ACC112 (cell line): Measurements from ENCODE around the gene BID.
"Not testable (repeated sequence)": the region's sequence is repeated elsewhere in the genome, so short reads cannot be mapped to it uniquely, and the experiment has no call there.

Experiments used
- H2AFZ ChIP-seq: fragments of 200-600 bp; sonication (generic); one replicate; pipeline ENCODE4 v1.6.0; 2017; ENCODE audit warnings: antibody characterized with exemption, low read length; ENCODE audit not compliant: unreplicated experiment
- H3K27ac ChIP-seq: fragments of 200-600 bp; sonication (generic); 2 replicates; pipeline ENCODE4 v1.5.1; 2014; ENCODE audit warnings: low read depth, mild to moderate bottlenecking, antibody characterized with exemption, low read length, moderate library complexity
- H3K27me3 ChIP-seq: fragments of 200-600 bp; sonication (generic); 2 replicates; pipeline ENCODE4 v1.6.1; 2014; ENCODE audit warnings: mild to moderate bottlenecking, antibody characterized with exemption, low read length, moderate library complexity, mixed read lengths; ENCODE audit not compliant: insufficient read depth
- H3K36me3 ChIP-seq: fragments of 200-600 bp; sonication (generic); 2 replicates; pipeline ENCODE4 v1.6.1; 2016; ENCODE audit warnings: mild to moderate bottlenecking, antibody characterized with exemption, low read length, moderate library complexity, mixed read lengths; ENCODE audit not compliant: insufficient read depth
- H3K4me1 ChIP-seq: fragments of 200-600 bp; sonication (generic); one replicate; pipeline ENCODE4 v1.6.1; 2016; ENCODE audit warnings: low read length, mixed read lengths; ENCODE audit not compliant: insufficient read depth, unreplicated experiment, control insufficient read depth
- H3K4me3 ChIP-seq: fragments of 200-600 bp; sonication (generic); 2 replicates; pipeline ENCODE4 v1.5.1; 2014; ENCODE audit warnings: mild to moderate bottlenecking, low read depth, low read length
- H3K79me2 ChIP-seq: fragments of 200-600 bp; sonication (generic); one replicate; pipeline ENCODE4 v1.6.0; 2016; ENCODE audit warnings: low read length; ENCODE audit not compliant: control insufficient read depth, unreplicated experiment, insufficient read depth

BID gene

GRCh38 chr22:17697196-17697595 lies 77.1 kb downstream of the BID start:
- not testable (repeated sequence) for H3K4me3 ChIP-seq, H2AFZ ChIP-seq, H3K79me2 ChIP-seq, H3K36me3 ChIP-seq, H3K27me3 ChIP-seq, H3K27ac ChIP-seq
- H3K4me1 ChIP-seq, result peaks cover 11% of the 10 kb centered on the region

GRCh38 chr22:17695986-17696385 lies 78.3 kb downstream of the BID start:
- Histone ChIP-seq H3K4me3 (no peak overlapping the region), H2AFZ (no peak overlapping the region), H3K27ac (no peak overlapping the region), H3K4me1 (peaks cover 11% of the 10 kb centered on the region), H3K27me3 (no peaks in the 10 kb centered on the region), H3K79me2 (no peaks in the 10 kb centered on the region), H3K36me3 (no peaks in the 10 kb centered on the region)

- Histone ChIP-seq H2AFZ (no peak overlapping the region), H3K27me3 (no peaks in the 10 kb centered on the region), H3K36me3 (no peaks in the 10 kb centered on the region), H3K79me2 (no peaks in the 10 kb centered on the region), H3K4me1 (peaks cover 6% of the 10 kb centered on the region), H3K4me3 (no peak overlapping the region), H3K27ac (no peak overlapping the region)
Measured at GRCh38 chr22:17694752-17695151, 79.5 kb downstream of the BID start.

GRCh38 chr22:17694193-17694592 lies 80.1 kb downstream of the BID start:
- H3K27me3 ChIP-seq, result no peaks in the 10 kb centered on the region
- H3K79me2 ChIP-seq, result no peaks in the 10 kb centered on the region
- no peak overlapping the region for H3K4me3 ChIP-seq
- no peaks in the 10 kb centered on the region for H3K36me3 ChIP-seq
- no peak overlapping the region for H2AFZ ChIP-seq
- H3K27ac ChIP-seq, result no peak overlapping the region
- H3K4me1 ChIP-seq, result peaks cover 6% of the 10 kb centered on the region

GRCh38 chr22:17692841-17693240 lies 81.4 kb downstream of the BID start:
- H3K79me2 ChIP-seq, result no peaks in the 10 kb centered on the region
- H3K4me3 ChIP-seq, result no peak overlapping the region
- no peaks in the 10 kb centered on the region for H3K4me1 ChIP-seq
- H3K27me3 ChIP-seq, result no peaks in the 10 kb centered on the region
- H3K27ac ChIP-seq, result no peak overlapping the region
- no peak overlapping the region for H2AFZ ChIP-seq
- H3K36me3 ChIP-seq, result no peaks in the 10 kb centered on the region

GRCh38 chr22:17684245-17684644 lies 90.0 kb downstream of the BID start:
- Histone ChIP-seq H2AFZ (no peak overlapping the region), H3K36me3 (no peaks in the 10 kb centered on the region), H3K4me1 (no peaks in the 10 kb centered on the region), H3K4me3 (no peak overlapping the region), H3K27ac (no peak overlapping the region), H3K79me2 (peaks cover 2% of the 10 kb centered on the region), H3K27me3 (no peaks in the 10 kb centered on the region)
